ENCODE measurements around the gene ANK2.

ANK2 gene

DNA sequence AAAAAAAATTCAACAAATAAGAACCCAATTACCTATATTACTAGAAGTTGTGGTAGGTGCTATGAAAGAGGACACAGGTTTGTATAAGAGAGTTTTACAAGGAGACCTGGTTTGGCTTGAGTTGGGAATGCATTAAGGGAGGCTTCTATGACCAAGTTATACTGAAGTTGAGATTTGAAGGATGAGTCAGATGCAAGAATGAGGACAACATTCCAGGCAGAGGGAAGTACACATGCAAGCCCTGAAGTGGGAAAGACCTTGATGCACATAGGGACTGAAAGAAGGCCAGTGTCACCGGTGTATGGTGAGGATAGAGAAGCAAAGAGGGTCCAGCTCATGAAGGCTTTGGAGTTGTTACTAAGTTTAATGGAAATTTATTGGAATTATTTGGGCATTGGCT is 52.2 kb downstream of the ANK2 start:
- no peak for DNase-seq

DNA sequence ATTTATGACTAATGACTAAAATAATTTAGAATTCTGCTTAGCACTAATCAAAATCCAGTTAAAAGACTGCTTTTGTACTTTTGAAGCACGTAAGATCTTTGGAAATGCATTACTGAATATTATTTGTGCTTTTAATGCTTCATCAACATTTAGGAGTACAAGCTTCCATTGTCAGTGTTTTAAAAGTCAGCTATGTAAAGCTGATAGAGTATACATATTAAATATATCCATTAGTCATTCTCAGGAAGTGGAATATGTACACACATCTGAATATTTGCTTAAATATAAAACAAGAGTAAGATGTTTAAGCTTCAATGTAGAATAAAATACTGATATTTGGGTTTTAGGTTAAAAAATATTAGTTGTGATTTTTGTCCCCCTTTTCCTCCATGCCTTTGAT is 54.1 kb downstream of the ANK2 start:
- DNase-seq = no peak

DNA sequence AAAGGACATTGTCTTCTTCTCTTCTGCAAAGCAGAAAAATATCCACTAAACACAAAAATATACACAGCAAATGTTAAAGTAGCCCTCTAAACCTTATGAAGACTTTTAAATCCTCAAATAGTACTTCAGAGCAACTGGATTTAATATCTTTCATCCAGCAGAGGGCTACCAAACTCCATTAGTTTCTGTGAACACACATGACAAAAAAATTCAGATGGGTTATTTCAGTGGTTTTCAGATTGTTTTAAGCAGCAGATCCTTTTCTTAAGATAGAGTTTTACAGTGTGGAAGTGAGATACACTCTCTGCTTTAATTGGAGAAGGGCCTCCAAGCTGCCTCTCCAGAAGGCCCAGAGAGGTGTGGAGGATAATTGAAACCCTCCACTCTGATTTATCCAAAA is 56.7 kb downstream of the ANK2 start:
- DNase-seq = no peak

DNA sequence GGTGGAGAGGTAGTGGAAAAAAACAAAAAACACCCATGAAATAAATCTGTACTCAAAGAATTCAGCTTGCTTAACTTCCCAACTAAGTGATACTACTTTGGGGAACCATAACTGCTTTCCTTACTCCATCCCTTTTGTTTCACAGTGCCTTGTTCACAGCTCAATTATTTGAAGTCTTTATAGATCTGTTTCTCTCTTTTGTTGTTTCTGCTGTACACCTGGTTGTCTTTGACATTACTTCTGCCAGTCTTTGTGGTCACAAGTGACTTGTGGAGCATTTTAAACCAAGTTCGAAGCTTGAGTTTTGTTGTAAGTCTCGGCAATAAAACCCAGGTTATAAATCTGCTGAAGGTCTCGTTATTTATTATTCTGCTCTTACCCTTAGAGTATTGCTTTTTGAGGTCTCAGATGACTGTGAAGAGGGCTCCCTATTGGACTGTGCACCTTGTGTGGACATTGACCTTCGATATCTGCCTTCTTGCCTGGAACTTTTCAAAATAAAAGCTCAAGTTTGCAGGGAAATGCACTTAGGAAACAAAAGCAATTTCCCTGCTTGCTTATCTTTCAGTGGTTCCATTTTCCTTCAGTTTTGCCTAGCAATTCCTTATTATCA is 59.8 kb downstream of the ANK2 start:
- no peak for DNase-seq

DNA sequence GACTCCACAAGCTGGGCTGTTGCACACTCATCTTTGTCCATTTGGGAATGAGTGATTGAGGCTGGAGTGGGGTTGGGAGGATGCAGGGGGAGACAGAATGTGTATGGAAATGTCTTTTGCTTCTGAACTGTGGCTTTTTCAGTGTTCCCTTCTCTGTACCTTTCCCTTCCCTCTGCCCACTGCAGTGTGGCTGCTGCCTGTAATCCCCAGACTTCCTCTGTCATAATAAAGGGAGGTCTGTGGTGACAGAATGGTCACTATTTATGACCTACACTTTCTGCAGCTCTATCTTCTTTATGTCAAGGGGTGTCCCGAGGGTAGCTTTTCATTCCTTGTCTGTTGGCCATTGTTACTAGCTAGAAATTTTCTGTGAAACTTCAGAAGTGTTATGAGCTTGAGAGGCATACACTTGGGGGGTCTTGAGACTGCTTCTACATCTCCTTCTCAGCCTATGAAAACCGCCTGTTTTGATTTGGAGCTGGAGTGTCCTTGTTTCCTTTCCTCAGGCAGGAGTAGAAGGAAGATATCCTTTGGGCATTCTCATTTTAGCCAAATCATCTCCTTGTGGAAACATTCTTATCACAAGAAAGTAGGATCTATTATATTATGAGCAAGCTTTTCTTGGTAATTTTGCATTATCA is 63.0 kb downstream of the ANK2 start:
- no peak for DNase-seq

DNA sequence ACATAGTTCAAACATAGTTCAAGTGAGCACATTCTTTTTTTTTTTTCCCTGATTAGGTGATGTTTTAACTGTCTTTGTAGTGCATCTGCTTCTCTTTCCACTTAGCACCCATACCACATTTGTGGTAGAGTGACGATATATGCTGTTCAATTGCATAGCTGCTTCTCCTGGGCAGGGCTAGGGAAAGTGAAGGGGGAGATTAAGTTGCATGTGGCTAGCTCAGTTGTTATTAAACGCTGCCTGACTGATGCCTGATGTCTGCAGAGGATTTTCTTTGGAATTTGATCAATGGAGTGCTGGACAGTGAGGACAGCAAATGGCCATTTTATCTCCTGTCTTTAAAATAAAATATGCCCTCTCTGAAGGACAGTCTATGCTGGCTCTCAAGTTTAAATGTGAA is 63.7 kb downstream of the ANK2 start:
- no peak for DNase-seq

DNA sequence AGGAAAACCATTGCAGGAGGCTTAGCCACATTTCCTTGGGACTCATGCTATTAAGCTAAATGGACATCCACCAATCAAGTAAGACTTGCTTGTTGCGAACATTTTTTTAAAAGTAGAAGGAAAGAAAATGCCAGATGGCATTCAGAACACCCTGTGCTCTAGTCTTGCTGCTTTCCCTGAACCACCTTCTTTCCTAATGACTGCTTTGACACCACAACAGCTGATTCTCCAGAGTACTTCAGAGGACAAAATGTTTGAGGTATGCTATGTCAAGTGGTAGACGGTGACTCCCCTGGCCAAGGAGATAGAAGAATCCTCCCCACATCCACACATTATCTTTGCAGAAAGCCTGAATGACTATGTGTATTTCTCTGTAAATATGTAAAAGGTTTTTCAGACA is 65.4 kb downstream of the ANK2 start:
- no peak for DNase-seq

DNA sequence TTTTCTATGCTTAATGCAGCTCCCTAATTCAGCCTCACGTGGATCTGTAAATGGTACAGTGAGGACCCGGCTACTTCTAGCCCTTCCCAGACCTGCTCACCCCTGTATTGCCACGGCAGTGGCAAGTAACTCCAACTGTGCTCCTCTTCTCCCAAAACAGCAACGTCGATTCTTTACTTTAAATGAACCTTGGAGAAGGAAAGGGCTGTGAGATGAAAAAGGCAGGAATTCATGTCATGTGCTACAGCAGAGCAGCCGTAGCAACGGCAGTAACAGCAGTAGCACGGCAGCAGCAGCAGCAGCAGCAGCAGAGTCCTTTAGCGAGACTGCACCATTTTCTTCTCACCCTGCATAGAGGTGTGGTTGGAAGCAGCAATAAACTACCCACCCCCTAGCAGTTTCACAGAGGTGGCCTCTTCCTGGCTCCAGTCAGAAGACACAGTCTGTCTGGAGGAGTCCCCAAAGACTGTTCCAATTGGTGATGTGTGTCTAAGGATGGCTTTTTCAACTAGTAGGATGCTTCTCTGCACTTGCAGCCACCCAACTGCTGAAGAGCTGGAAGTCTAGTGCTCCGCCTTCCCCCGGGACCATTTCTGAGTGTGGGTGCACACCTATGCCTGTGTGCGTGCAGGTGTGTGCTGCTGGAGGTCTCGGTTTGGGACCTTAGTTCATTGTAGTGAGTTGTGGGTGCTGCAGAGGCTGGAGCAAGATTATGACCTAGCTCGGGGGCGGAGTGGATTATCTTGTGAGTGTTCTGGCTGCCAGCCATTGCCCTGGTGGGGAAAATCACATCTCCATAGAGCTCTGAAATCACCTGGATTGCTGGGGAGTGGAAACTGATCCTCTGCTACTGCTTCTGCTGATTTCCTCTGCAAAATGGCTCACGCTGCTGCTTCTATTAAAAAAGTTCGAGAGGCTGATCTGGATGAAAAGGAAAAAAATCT is 67.2 kb downstream of the ANK2 start:
- DNase-seq = no peak

DNA sequence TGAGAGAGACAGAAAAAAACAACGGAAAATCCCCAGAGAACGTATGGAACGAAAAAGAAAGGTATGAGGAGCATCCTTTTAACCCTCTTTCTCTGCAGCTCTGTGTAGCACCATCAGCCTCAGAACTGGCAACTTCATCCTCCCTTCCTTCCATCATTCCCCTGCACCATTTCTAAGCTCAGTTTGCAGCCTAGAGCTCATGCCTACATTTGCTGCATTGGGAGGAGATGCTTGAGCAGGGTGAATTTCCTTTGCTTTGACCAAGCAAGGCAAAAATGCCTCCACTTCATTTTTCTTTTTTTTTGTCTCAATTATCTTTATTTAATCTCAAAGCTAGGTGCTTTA is 67.9 kb downstream of the ANK2 start:
- no peak for DNase-seq

DNA sequence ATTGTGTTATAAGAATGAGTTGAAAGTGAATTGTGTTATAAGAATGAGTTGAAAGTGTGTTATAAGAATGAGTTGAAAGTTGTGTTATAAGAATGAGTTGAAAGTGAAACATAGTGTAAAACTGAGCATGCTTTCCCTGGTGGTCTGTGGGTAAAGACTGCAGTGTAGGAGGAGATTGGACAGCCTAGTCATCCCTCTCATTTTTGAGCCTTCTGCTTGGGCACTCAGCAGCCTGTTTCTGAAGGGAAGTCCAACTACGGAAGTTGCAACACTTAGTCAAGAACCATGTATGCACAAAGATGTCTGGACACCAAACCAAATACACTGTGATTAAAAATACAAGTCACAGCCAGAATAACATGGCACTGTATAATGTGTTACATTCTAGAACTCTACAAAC is 72.6 kb downstream of the ANK2 start:
- DNase-seq = no peak

DNA sequence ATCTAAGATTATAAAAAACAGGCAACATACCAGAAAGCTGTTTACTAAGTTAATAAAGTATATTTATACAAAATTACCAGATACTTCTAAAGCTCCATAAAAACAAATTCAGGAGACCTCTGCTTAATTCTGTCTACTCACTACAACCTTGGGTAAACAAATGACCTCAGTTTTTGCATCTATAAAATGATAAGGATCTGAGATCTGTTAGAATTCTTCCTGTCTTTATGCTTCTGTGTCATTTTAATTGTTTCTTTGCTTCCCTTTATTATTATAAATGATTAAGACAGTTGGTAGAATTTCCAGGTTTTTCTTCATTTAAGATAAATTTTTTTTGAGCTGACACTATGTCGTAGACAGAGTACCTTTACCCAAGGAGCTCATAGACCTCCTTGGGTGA is 76.0 kb downstream of the ANK2 start:
- no peak for DNase-seq

DNA sequence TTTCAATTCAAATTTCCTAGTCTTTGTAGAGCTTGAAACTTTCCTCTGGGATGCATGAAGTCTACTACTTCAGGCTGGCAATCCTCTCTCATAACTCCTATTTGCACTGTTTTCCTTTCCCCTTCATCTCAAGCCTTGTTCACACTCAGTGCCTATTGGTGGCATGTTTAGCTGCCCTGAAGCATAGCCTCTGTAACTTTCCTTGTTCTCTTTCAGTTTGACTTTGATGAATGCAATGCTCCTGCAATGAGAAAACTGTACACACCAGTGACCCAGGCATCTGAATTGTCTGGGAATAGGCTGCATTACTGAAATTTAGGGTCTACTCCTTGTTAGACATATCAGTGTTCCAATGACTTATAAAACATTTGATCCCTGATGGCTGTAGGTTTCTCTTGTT is 81.7 kb downstream of the ANK2 start:
- DNase-seq = no peak

DNA sequence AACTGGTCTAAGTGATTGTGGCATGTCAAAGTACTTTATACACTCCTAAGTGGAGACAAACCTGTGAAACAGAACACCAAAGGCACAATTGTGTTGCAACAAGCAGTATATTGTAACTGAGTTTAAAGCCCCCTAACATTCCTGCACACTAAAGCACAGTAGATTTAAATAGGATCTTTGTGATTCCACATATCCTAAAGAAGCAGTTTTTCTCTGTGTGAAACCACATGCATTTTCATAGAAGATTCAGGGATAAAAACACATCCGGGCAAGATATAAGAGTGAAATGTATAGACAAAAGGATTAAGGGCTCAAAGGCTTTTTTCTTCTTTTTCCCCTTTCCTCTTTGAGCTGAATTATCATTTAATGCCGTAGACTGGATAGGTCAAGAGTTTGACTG is 82.2 kb downstream of the ANK2 start:
- DNase-seq = no peak

DNA sequence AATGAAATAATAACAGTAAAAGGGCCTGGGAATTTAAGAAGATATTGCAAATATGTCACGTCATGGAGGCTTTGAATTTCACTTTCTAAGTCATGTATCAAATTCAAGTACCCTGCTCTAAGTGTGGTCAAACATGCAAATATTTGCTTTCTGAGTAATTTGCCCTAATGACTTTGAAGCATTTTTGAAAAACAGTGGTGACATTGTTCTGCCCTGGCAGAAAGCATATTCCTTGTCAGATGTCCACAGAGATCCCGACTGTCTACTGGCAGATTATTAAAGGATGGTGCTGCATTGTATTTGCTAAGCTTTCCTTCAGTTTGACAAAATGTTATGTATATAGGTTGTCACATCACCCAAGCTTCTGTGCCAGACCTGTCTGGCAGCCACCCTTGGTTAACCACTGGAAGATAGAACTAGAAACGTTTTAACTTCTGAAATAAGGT is 92.5 kb downstream of the ANK2 start:
- DNase-seq = peak; percentile 75

DNA sequence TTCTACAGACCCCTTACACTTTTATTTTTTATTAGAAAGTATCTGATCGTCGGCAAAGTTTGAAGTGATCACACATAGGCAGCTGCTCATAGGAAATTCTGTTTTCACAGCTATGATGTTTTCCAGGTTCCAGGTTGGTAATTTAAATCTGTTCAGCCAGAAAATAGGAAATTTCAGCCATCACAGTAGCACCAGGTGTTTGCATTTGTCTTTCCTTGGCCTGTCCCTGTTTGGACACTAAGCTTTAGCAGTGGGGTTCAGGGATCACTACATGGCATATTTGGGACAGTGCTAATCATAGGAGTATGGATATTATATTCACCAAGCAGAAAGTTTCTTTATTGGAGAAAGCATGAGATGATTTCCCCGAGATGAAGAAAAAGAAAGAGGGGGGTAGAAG is 92.9 kb downstream of the ANK2 start:
- no peak for DNase-seq

DNA sequence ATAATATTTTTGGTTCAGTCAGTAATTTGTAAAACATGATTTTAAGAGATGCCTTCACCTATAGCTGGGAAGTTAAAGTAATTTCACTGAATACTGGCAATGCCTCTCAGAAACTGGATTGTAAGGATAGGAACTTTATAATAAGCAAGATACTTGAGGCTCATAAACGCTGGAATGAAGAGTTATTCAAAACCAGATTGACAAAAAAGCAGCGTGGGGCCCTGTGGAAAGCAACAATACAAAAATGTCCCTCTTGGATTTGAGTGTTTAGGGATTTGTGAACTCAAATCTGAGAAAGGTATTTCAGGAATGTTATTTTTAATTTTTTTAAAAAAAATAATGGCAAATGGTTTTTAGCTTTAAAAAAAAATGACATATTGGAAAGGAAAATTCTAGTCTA is 94.6 kb downstream of the ANK2 start:
- DNase-seq = no peak

DNA sequence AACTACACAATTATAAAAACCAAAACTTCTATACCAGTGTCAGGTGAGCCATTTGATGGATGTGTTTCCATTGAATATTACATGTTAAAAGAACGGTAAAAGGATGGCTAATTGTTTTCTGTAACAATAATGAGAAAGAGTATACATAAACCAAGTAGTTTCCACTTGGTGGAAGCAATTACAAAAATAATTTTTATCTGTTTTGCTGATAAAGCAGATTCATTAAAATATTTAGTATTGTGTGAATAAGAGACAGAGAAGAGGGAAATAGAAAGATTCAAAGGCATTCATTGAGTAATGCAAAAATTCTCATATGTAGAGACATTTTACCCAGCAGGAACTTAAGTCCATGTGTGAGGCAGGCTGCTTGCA is 95.7 kb downstream of the ANK2 start:
- no peak for DNase-seq

DNA sequence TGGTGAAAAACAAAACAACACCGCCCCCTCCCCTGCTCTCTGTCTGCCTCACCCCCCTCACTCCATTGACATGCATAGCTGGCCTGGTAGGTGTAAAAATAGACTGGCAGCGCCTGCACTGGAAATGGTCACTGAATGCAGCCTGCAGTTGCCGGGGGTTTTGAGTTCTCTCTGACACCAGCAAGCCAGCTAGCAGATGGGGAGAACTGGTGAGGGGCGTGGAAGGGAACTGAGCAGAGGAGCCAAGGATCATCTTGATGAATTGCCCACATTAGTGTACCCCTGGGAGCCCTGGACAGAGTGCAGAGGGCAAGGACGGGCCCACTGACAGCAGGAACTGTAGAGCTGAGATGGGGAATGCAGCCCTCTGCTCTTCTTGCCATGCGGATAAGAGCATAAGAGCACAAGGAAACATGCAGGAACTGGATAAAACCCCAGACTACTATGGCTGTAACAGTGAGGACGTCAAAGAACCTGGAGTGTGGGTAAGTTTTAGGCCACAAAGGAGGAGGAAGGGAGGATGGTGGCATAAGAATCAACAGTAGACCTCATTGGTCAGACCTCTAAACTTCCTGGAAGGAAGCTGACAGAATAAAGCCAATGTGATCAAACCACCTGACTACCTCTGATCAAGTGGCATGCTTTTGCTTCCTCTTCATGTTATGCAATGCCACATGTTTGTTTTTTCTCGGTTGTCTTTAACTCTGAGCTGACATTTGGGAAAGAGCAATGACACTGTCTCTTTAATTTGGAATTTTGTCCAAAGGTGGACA is 96.3 kb downstream of the ANK2 start:
- DNase-seq = no peak

DNA sequence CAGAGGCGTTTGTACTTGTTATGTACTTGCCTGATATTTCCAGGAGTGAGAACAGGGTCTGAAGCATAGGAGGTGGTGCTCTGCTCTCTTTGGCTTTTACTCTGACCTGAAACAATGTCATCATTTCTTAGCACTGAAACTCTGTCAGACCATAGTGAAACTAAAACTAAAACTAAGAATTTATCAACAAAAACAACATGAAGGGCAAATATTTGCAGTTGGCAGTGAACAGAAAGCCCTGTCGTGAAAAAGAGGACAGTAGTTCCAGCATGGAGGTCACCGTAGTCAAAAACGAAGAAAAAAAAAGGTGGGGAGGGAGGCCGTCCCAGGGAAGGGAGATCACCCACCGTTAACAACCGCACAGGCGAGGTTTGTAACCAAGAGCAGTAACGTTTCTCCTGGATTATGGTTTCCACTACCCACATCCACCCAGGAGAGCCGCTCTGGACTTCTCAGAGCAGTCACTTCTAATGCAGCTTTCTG is 97.5 kb downstream of the ANK2 start:
- DNase-seq = no peak

DNA sequence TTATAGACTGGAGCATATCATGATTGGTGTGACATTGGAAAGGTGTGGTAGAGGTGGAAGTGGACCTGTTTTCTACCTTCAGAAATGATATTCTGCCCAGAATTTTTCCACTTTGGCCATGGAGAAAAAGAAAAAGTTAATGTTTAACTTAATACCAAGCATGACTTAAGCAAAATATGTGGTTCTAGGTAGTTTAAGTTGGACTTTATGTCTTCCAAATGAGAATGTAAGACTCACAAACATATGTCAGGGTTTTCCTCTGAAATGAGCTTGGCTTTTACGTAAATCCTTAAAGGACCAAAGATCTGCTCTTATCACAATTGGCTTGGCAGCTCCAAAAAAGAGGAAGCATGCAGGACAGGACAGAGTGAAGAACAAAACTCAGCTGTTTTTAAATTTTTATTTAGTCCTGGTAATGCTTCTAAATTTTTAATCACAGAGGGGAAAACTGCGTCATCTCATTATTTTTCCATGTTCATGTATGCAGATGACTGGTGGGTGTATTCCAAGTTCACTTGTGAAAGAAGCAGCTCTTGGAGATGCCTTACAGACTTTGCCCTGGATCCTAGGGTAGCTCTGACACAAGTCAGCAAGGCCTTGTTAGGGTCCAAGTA is 98.2 kb downstream of the ANK2 start:
- no peak for DNase-seq

DNA sequence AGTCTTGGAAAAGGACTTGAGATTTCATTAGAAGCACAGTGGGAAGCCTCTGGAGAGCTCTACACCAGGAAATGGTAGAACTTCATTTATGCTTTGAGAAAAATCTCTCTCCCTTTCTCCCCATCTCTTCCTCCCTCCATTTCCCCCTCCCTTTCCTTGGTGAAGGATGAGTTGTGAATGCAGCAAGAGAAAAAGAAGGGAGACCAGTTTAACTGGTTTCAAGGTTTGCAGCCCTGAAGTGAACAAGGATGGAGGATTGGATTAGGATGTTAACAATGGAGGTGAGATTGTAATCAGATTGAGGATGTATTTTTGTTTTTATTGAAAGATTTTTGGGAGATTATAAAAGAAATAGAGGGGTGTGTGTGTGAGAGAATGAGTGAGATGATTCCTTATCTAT is 99.5 kb downstream of the ANK2 start:
- DNase-seq = no peak

DNA sequence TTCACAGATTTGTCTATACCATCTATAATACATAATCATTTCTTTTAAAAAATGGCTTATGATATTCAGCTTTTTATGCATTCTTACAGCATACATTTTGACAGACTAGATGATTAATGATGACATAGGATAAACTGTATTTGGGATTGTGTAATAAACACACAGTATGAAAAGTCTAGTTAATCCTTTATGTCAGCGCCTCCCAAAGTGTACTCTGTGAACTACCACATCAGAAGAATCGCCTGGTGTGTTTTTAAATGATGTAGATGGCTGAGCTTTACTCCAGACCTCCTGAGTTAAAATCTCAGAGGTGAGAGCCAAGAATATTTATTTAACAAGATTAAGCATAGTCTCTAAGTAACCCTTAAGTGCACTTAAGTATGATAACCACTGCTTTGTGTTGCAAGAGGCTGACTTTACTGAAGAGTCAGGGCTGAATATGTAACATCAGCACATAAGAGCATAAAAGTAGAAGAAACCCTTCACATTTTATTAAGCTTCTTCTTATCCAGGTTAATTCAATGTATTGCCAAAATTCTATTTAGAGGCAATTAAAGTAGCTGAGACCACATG is 104.2 kb downstream of the ANK2 start:
- DNase-seq = no peak

DNA sequence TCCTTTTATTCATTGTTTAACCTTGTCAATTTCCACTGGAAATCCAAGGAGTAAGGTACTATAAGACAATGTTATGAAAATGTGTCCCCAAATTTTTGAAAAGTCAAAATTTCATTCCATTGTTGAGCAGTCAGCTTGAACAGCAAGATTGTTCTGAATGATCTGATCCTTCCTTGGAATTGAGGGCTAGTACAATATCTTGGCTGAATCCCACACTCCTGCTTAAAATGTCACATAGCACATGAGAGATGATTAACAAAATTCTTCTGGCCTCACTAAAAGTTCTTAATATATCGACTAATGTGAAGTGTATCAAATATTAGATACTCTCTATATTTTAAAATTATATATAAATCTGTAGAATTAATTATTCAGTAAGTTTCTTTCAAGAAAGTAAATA is 104.8 kb downstream of the ANK2 start:
- no peak for DNase-seq

All from NCI-H1048 (cell line).